HFF-Myc (cell line): ENCODE measurements around the gene TTC23L.

Experiments used
- DNase-seq: peaks from one replicate; pipeline ENCODE4 v3.0.0-alpha.2; 2011; ENCODE audit warnings: low read depth; ENCODE audit errors: extremely low read depth
- H3K4me3 ChIP-seq: replicated peaks from 2 replicates; pipeline ENCODE4 v1.5.1; 2011; ENCODE audit warnings: low read depth, mild to moderate bottlenecking, control low read depth, low read length
- TF ChIP-seq, protein P1 (sequence below): IDR thresholded peaks from 2 replicates; pipeline ENCODE4 v1.5.1; 2012; ENCODE audit warnings: mild to moderate bottlenecking, low read depth, low read length, control low read depth; ENCODE audit errors: missing control alignments

TTC23L gene

DNA sequence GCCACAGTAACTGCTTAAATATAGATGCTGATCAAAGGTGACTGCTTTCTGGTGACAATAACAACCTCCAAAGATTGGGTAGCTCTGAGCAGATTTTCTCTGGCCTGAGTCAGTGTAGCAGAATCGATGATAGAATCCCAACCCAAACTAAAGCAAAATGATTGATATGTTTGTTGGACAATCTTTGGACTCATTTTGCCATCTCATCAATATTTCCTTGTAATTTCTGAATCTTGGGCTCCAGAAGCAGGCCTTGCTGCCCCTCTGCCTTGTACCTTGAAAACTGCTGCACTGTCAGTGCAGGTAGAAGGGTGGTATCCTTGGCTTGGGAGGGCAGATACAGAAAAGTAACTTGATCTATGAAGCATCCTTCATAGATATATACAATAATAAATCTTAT is 18.9 kb downstream of the TTC23L start:
- H3K4me3 ChIP-seq = no peak overlapping the region
- no peak for DNase-seq
- TF ChIP-seq, protein P1, sequence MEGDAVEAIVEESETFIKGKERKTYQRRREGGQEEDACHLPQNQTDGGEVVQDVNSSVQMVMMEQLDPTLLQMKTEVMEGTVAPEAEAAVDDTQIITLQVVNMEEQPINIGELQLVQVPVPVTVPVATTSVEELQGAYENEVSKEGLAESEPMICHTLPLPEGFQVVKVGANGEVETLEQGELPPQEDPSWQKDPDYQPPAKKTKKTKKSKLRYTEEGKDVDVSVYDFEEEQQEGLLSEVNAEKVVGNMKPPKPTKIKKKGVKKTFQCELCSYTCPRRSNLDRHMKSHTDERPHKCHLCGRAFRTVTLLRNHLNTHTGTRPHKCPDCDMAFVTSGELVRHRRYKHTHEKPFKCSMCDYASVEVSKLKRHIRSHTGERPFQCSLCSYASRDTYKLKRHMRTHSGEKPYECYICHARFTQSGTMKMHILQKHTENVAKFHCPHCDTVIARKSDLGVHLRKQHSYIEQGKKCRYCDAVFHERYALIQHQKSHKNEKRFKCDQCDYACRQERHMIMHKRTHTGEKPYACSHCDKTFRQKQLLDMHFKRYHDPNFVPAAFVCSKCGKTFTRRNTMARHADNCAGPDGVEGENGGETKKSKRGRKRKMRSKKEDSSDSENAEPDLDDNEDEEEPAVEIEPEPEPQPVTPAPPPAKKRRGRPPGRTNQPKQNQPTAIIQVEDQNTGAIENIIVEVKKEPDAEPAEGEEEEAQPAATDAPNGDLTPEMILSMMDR = no peak

DNA sequence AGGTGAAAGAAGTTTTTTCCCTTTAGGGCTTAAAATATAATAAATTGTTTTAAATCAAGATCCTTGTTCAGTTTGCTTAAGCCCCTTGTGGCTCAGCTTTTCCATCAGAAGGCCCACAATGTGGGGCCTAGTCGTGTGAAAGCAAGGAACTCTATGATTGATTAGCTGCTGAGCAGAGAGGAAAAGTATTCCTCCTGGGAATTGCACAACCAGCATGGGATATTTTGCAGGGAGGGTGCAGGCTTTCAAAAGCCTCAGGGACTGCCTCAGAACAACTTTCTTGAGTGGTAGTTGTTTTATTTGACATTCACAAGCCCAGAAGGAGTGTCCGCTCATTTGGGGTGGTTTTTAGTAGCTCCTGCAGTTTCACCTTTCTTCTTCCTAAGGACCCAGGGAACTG is 19.8 kb downstream of the TTC23L start:
- no peak for DNase-seq
- no peak overlapping the region for H3K4me3 ChIP-seq
- TF ChIP-seq, protein P1 = no peak

DNA sequence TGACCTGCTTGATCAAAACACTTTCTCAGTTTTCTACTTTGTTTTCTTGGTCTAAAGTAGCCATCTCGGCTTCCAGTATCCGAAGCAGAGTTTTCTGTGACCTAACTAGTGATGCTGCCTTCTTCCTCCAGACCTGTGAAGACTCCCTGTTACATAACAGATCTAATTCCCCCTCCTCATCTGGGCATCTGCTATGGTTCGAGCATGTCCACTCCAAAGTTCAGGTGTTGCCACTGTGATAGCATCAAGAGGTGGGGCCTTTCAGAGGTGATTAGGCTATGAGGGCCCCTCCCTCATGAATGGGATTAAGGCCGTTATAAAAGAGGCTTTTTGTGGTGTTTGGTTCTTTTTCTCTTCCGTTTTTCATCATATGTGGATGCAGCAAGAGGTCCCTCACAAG is 20.3 kb downstream of the TTC23L start:
- TF ChIP-seq, protein P1 = no peak
- no peak overlapping the region for H3K4me3 ChIP-seq
- DNase-seq = no peak

DNA sequence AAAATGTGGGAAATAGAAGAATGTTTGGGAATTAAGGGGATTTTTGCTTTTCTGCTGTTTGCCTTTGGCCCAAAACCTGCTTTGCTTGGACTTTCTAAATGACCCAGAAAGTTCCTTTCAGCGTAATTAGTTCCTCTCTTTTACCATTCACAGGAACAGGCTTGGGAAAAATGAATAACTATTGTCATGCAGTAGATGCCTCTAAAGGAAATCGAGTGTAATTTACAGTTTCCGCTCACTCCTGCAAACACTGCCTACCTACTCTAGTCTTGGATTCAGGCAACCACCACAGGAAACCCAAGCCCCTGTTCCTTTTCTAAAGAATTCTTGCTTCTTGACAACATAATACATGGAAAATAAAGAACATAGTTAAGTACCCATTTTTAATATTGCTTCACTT is 25.0 kb downstream of the TTC23L start:
- TF ChIP-seq, protein P1 = no peak
- no peak for DNase-seq
- no peak overlapping the region for H3K4me3 ChIP-seq

DNA sequence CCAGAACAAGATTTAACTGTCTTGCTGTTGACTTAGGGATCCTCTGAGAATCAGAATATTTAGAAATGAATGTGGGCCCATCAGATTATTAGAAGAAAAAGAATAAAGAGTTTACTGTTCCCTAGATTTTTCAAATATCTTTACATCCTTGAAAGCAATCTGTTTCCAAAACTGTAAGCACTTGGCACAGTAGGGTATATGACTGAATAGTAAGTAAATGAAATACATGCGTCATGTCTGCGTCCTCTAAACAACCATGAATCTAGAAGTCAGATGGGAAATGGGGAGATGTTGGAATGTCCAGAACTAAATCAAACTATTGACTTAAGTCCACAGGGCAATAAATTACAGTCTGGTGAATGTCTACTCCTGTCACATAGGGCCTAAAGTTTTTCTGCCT is 26.1 kb downstream of the TTC23L start:
- H3K4me3 ChIP-seq = no peak overlapping the region
- DNase-seq = no peak

DNA sequence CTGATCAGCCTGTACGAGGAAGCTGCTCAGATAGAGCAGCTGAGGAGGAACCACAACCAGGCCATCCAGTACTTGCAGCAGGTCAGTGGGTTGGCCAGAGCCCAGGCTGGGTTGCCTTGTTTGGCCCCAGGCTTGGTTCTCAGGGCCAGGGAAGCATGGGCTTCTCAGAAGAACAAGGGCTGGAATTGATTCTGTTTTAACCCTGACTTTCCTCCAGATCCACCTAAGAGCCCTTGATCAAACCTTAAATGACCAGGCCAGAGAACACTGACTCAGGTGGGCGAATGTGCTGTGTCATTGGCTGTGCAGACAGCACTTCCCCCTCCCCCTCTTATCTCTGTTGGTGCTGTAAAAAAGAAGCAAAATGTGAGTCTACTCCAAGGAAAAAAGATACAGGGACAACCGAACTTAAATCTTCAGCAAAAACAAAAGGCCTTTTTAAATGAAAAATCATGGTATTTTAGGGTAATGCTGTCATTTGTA is 28.1 kb downstream of the TTC23L start:
- no peak for DNase-seq
- TF ChIP-seq, protein P1 = no peak
- H3K4me3 ChIP-seq = no peak overlapping the region

More for the DNA sequence above, 26.1 kb downstream of the TTC23L start:
- TF ChIP-seq, protein P1 = no peak

DNA sequence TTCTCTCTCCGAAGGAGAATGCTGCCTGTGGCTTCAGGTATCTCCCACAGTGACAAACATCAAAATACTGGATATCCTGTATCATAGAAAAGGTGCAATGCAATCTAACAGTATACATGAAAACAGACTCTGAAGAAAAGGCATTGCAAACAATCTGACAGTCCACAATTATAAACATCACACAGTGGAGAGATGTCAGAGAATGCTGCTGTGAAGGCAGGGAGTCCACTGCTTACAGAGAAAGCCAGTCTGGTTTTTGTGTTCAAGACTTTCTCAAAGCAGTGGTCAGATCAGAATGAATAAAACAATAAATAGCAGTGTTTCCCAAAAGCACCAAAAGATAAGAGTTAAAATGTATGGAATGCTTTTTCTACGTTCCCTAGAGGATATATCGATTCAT is 28.7 kb downstream of the TTC23L start:
- no peak overlapping the region for H3K4me3 ChIP-seq
- TF ChIP-seq, protein P1 = no peak
- no peak for DNase-seq
